OCI-LY3 (cell line): ENCODE measurements around the gene SRPK2.

Source experiments
- H2AFZ ChIP-seq: fragments of 200-600, 300-600 bp; shearing (Covaris generic); 2 replicates; pipeline ENCODE4 v1.6.0; 2014; ENCODE audit warnings: antibody characterized with exemption, low read depth, low read length
- H3K27ac ChIP-seq: fragments of 200-600, 300-600 bp; sonication (generic); 2 replicates; pipeline ENCODE4 v1.5.1; 2014; ENCODE audit warnings: mild to moderate bottlenecking, low read length, moderate library complexity, mixed read lengths
- H3K27me3 ChIP-seq: fragments of 200-600, 300-600 bp; sonication (generic); 2 replicates; pipeline ENCODE4 v1.6.1; 2014; ENCODE audit warnings: low read depth, low read length, mixed read lengths
- H3K36me3 ChIP-seq: fragments of 200-600, 300-600 bp; sonication (generic); replicated peaks from 2 replicates; pipeline ENCODE3; 2014; ENCODE audit warnings: low read depth, low read length, mixed read lengths
- H3K4me1 ChIP-seq: fragments of 300-600, 200-600 bp; sonication (generic); 2 replicates; pipeline ENCODE4 v1.6.1; 2014; ENCODE audit warnings: low read length, mixed read lengths
- H3K4me2 ChIP-seq: fragments of 200-600, 300-600 bp; sonication (generic); 2 replicates; pipeline ENCODE4 v1.6.1; 2014; ENCODE audit warnings: low read length, mixed read lengths
- H3K4me3 ChIP-seq: fragments of 300-600, 200-600 bp; sonication (generic); 2 replicates; pipeline ENCODE4 v1.5.1; 2014; ENCODE audit warnings: antibody characterized with exemption, mild to moderate bottlenecking, low read length, moderate library complexity
- H3K79me2 ChIP-seq: fragments of 300-600, 200-600 bp; shearing (Covaris generic); 2 replicates; pipeline ENCODE4 v1.6.1; 2014; ENCODE audit warnings: mild to moderate bottlenecking, low read length, mixed read lengths
- H3K9ac ChIP-seq: fragments of 300-600, 200-600 bp; shearing (Covaris generic); 2 replicates; pipeline ENCODE4 v1.6.0; 2014; ENCODE audit warnings: mild to moderate bottlenecking, low read length, moderate library complexity
- H3K9me3 ChIP-seq: fragments of 200-600, 300-600 bp; shearing (Covaris generic); 2 replicates; pipeline ENCODE4 v1.6.1; 2014; ENCODE audit warnings: low read length, mixed read lengths; ENCODE audit not compliant: insufficient read depth
- H4K20me1 ChIP-seq: fragments of 200-600, 300-600 bp; sonication (generic); 2 replicates; pipeline ENCODE4 v1.6.1; 2016; ENCODE audit warnings: low read length, mixed read lengths; ENCODE audit not compliant: insufficient read depth
- CTCF ChIP-seq: fragments of 200-600, 300-600 bp; sonication (generic); IDR thresholded peaks from 2 replicates; pipeline ENCODE4 v1.5.1; 2014; ENCODE audit warnings: antibody characterized with exemption, low read length, low read depth
- EZH2phosphoT487 ChIP-seq: fragments of 200-600 bp; shearing (Covaris generic); IDR thresholded peaks from 2 replicates; pipeline ENCODE4 v1.6.1; 2018; ENCODE audit warnings: antibody characterized with exemption, mixed run types, low read depth

SRPK2 gene

GRCh38 chr7:105185290-105186010, 203.3 kb downstream of the SRPK2 start:
- Histone ChIP-seq H3K4me1 (peaks cover 9% of the 10 kb centered on the region), H2AFZ (no peak overlapping the region), H3K4me2 (no peak overlapping the region), H4K20me1 (peaks cover 13% of the 10 kb centered on the region; the same call in 1 of the 2 replicates), H3K27me3 (no peaks in the 10 kb centered on the region), H3K79me2 (peaks cover 5% of the 10 kb centered on the region), H3K36me3 (no peaks in the 10 kb centered on the region), H3K9ac (no peak overlapping the region), H3K4me3 (no peak overlapping the region), H3K27ac (no peak overlapping the region), H3K9me3 (no peaks in the 10 kb centered on the region)
- TF ChIP-seq EZH2phosphoT487 (no peak), CTCF (no peak)

- Histone ChIP-seq H3K9me3 (no peaks in the 10 kb centered on the region), H3K4me1 (no peaks in the 10 kb centered on the region), H3K36me3 (no peaks in the 10 kb centered on the region), H3K4me3 (no peak overlapping the region), H3K9ac (no peak overlapping the region), H3K27me3 (no peaks in the 10 kb centered on the region), H3K4me2 (no peak overlapping the region), H2AFZ (no peak overlapping the region), H3K27ac (no peak overlapping the region), H3K79me2 (peaks cover 19% of the 10 kb centered on the region), H4K20me1 (peaks cover 16% of the 10 kb centered on the region)
- TF ChIP-seq CTCF (no peak), EZH2phosphoT487 (no peak)
These were observed 208.7 kb downstream of the SRPK2 start for GRCh38 chr7:105180002-105180401.

- Histone ChIP-seq H3K9me3 (no peaks in the 10 kb centered on the region), H4K20me1 (peaks cover 16% of the 10 kb centered on the region), H3K27ac (no peak overlapping the region), H2AFZ (no peak overlapping the region), H3K4me3 (no peak overlapping the region), H3K4me1 (no peaks in the 10 kb centered on the region), H3K9ac (no peak overlapping the region), H3K4me2 (no peak overlapping the region), H3K36me3 (no peaks in the 10 kb centered on the region), H3K79me2 (peaks cover 19% of the 10 kb centered on the region), H3K27me3 (no peaks in the 10 kb centered on the region)
- no peak for TF ChIP-seq CTCF
- TF ChIP-seq EZH2phosphoT487 = no peak
These were observed 209.7 kb downstream of the SRPK2 start for GRCh38 chr7:105178928-105179541.

- TF ChIP-seq EZH2phosphoT487 = no peak
- TF ChIP-seq CTCF = no peak
- H3K36me3 ChIP-seq = no peaks in the 10 kb centered on the region
- no peak overlapping the region for H2AFZ ChIP-seq
- H4K20me1 ChIP-seq = peaks cover 16% of the 10 kb centered on the region
- no peaks in the 10 kb centered on the region for H3K9me3 ChIP-seq
- no peak overlapping the region for H3K27ac ChIP-seq
- peaks cover 24% of the 10 kb centered on the region for H3K79me2 ChIP-seq
- H3K9ac ChIP-seq = no peak overlapping the region
- H3K4me1 ChIP-seq = no peaks in the 10 kb centered on the region
- H3K4me2 ChIP-seq = no peak overlapping the region
- H3K27me3 ChIP-seq = no peaks in the 10 kb centered on the region
- H3K4me3 ChIP-seq = no peak overlapping the region
These were observed 210.5 kb downstream of the SRPK2 start for GRCh38 chr7:105178177-105178576.
